ENCODE results near the gene ALDH18A1. TPM values are rescaled to one million over a fixed set of nuclear protein-coding genes. Genes with fewer than 3 reads are reported as not detected.

ALDH18A1 gene
- 46.7 to 51.7 TPM (median 48.7 TPM) in 5 replicates for total RNA-seq (2022; extraction: Qiagen RNA extraction; ENCODE audit: low read depth)

DNA sequence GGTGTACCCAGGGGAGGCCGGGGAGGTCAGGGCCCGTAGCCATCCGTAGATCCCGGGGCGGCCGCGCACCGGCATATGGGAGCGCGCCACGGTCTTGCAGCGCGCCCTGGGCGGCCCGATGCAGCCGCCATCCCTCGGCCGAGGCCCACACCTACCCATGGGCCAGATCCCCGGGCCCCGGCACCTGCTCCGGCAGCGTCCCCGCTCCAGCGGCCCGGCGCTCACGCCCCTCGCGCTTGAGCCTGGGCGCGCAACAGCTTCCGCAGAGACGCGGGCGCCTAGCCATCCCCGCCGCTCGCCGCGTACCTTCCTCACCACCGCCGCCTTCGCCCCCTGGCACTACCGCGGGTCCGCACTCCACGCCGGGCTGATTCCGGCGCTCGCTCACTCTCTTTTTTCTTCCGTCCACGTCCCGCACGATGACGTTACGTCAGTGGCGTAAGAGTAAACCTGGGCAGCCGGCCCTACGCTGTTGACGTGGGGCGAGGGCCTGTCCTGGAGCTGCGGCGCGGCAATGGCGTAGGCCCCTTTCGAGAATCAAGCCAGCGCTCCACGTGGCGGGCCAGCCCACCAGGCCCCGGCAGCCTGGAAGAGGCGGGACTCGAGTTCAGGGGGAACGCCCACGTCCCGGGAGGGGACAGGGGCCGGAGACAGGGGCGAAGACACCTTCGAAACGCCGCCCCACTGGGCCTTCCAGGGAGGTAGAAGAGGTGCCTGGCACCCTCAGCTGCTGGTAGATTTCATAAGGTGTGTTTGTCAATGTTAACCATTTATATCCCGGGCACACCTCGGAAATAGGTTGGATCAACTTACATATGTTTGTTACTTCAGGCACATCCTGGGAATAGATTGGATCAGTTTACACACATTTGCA lies at the start of gene ALDH18A1:
TSS of gene ALDH18A1 (minus strand) at position 421 of the 874 bp plus-strand sequence. CDS start 3,334 bp downstream, outside the sequence.

DNA sequence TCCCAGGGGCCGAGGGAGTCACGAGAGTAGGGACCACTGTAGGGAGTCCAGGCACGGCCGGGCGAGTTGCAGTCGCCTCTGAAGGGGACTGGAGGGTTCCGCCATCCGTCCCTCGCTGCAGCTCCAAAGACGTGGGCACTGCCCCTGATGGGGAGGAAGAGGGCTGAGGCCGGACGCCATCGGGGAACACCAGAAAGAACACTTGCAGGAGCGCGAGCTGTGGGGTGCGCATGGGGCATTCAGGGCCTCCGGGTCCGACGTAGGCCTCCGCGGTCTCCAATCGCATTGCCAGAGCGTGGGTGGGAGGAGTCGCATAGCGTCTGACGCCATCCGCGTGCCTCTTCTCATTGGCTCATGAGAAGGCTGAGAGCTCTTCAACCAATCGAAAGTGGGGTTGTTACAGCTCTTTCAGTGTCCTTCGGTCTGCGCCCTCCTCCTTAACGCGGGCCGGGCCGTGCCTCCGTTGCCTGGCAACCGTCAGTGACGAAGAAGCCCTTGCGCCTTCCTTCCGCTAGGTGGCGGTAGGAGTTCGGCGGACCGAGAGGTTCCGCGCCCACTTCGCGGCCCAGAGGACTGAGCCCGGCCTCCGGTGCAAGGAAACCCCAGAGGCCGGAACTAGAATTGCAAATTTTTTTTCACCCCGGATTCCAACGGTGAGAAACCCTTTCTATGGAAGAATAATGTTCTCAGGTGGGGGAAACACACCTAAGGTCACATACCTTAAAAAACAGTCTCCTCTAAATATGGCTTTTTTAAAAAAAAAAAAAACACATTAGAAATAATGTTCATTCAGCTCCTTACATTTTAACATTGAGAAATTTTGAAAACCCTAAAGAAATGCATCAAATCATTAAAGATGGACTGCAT lies 37.4 kb upstream of the ALDH18A1 start, which contains the start of gene TCTN3:
TSS of gene TCTN3 (minus strand) at position 260 of the 867 bp plus-strand sequence. CDS start at position 232, 28 bp downstream.

DNA sequence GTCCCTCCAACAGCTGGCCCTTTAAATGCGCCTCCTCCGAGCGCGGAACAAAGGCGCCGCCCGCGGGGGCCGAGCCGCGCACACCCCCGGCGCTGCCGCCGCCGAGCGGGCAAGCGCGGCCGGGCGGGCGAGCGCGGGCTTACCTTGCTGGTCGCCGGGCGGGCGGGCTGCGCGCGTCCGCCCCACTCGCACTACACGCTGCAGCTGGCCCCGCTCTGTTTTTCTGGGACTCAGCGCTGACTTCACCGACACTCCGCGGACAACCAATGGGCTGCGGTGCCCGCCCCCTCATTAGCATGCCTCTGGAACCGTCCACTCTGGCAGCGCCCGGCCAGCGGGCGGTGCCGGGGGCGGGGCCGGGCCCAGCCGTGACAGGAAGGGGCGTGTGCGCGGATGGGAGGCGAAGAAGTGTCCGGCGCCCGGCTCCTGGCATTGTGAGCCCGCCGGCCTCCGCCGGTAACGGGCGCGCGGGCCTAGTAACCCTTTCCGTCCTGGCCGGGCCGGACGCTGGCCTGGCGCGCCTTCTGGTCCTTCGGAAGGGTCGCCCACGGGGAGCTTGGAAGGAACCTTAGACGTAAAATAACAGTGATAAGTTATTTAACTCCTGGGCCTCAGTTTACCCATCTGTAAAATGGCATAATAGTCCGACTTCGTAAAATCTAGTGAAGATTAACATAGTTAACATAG lies 95.2 kb downstream of the ALDH18A1 start, which contains the start of gene SORBS1:
TSS of gene SORBS1 (minus strand) at position 195 of the 687 bp plus-strand sequence. CDS start 120,236 bp downstream, outside the sequence.

Other genes starting within 250 kb of the ALDH18A1 start
- 0.52 to 0.71 TPM (median 0.60 TPM) in 5 replicates for gene SORBS1, start 95.3 kb downstream of the ALDH18A1 start, total RNA-seq (2022; extraction: Qiagen RNA extraction; ENCODE audit: low read depth)
- gene TCTN3, start 37.2 kb upstream of the ALDH18A1 start, total RNA-seq (2022; extraction: Qiagen RNA extraction; ENCODE audit: low read depth), result 35.6 to 46.1 TPM (median 44.8 TPM) in 5 replicates
- 0.05 to 0.17 TPM in 2 of 5 replicates, not detected in the others for gene ENTPD1, start 99.5 kb upstream of the ALDH18A1 start, total RNA-seq (2022; extraction: Qiagen RNA extraction; ENCODE audit: low read depth)

All from A549 treated with ZK216348 at 1 μM for 4 hours (cell line).